Right atrium auricular region (tissue), 2 donors: Measurements from ENCODE around the gene RGS7BP. TPM values are rescaled to one million over a fixed set of nuclear protein-coding genes. Genes with fewer than 3 reads are reported as not detected.

ENCODE experiments used
- total RNA-seq, 2 donors: library from RNA; depleted of rRNA; stranded (reverse); fragments of >200 nt; gene quantifications; one replicate each; pipeline ENCODE4 v1.1.0, GENCODE V29; 2016

RGS7BP gene
- total RNA-seq, 2 donors from 2014 or later: 2.4 to 3.6 TPM

Other genes starting within 250 kb of the RGS7BP start
- gene SHISAL2B, start 184.5 kb downstream of the RGS7BP start, total RNA-seq: not detected